Loucy (cell line): ENCODE measurements around the gene STX7.

Experiments used
- H2AFZ ChIP-seq: fragments of 200-600 bp; sonication (generic); 2 replicates; pipeline ENCODE4 v1.6.0; 2016; ENCODE audit warnings: antibody characterized with exemption, mild to moderate bottlenecking, low read length, moderate library complexity
- H3F3A ChIP-seq: fragments of 200-600 bp; 2 replicates; pipeline ENCODE4 v1.6.0; 2016; ENCODE audit warnings: antibody characterized with exemption, low read depth, mild to moderate bottlenecking
- H3K27me3 ChIP-seq: fragments of 200-600 bp; sonication (generic); 2 replicates; pipeline ENCODE4 v1.6.1; 2014; ENCODE audit warnings: low read length, mild to moderate bottlenecking; ENCODE audit not compliant: insufficient read depth, poor library complexity, severe bottlenecking
- H3K36me3 ChIP-seq: fragments of 200-600 bp; sonication (generic); 2 replicates; pipeline ENCODE4 v1.6.1; 2016; ENCODE audit warnings: low read length; ENCODE audit not compliant: insufficient read depth
- H3K4me1 ChIP-seq: fragments of 200-600 bp; sonication (generic); 2 replicates; pipeline ENCODE4 v1.5.1; 2014; ENCODE audit warnings: low read length, mild to moderate bottlenecking; ENCODE audit not compliant: insufficient read depth, poor library complexity, severe bottlenecking
- H3K4me2 ChIP-seq: fragments of 200-600 bp; sonication (generic); 2 replicates; pipeline ENCODE4 v1.6.0; 2014; ENCODE audit warnings: antibody characterized with exemption, low read length, low read depth, mild to moderate bottlenecking; ENCODE audit not compliant: poor library complexity, severe bottlenecking
- H3K4me3 ChIP-seq: fragments of 200-600 bp; sonication (generic); 2 replicates; pipeline ENCODE4 v1.5.1; 2014; ENCODE audit warnings: low read length, mild to moderate bottlenecking, mixed read lengths; ENCODE audit not compliant: poor library complexity, severe bottlenecking
- H3K79me2 ChIP-seq: fragments of 200-600 bp; sonication (generic); 2 replicates; pipeline ENCODE4 v1.6.1; 2014; ENCODE audit warnings: low read length; ENCODE audit not compliant: insufficient read depth
- H3K9ac ChIP-seq: fragments of 200-600 bp; sonication (generic); 2 replicates; pipeline ENCODE4 v1.6.0; 2014; ENCODE audit warnings: mild to moderate bottlenecking, low read depth, low read length, moderate library complexity; ENCODE audit not compliant: poor library complexity, severe bottlenecking
- H3K9me2 ChIP-seq: fragments of 200-600 bp; sonication (generic); replicated peaks from 2 replicates; pipeline ENCODE4 v1.6.1; 2016; ENCODE audit warnings: low read depth, low read length, mixed read lengths
- H3K9me3 ChIP-seq: fragments of 200-600 bp; sonication (generic); 2 replicates; pipeline ENCODE4 v1.6.1; 2014; ENCODE audit warnings: mild to moderate bottlenecking, antibody characterized with exemption, low read length, low read depth; ENCODE audit not compliant: insufficient read depth
- H4K20me1 ChIP-seq: fragments of 200-600 bp; sonication (generic); 2 replicates; pipeline ENCODE4 v1.6.0; 2014; ENCODE audit warnings: antibody characterized with exemption, low read length, mild to moderate bottlenecking; ENCODE audit not compliant: insufficient read depth, poor library complexity, severe bottlenecking
- EZH2phosphoT487 ChIP-seq: fragments of 200-600 bp; IDR thresholded peaks from 2 replicates; pipeline ENCODE4 v1.6.1; 2018; ENCODE audit warnings: antibody characterized with exemption, mild to moderate bottlenecking, moderate library complexity, borderline replicate concordance
- TF ChIP-seq, protein P1 (sequence below): fragments of 200-600 bp; sonication (generic); conservative IDR thresholded peaks from 2 replicates; pipeline ENCODE4 v1.5.1; 2014; ENCODE audit warnings: mild to moderate bottlenecking, antibody characterized with exemption, low read length

Gene STX7

DNA sequence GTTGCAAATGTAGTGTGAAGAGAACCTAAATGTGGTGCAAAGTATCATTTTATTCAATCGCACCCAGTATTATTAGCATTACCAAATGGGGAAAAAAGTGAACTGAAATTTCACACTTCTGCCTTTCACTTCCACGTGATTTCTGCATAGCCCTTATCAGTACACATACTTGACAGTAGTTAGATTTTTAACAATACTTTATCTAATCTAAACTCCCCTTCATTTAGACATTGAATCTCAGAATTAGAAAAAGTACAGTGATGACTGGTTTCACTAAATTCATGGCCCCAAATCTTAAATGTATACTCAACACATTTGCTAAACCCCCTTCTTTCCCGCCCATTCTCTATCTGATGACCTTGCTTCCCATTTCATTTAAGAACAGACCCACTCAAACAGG is 14.3 kb downstream of the STX7 start:
- Histone ChIP-seq H2AFZ (no peak overlapping the region), H3K9ac (no peak overlapping the region), H3K4me3 (no peak overlapping the region), H3K4me1 (no peaks in the 10 kb centered on the region), H3K9me2 (no peaks in the 10 kb centered on the region), H3K79me2 (no peaks in the 10 kb centered on the region), H3K36me3 (no peaks in the 10 kb centered on the region), H4K20me1 (no peaks in the 10 kb centered on the region), H3K4me2 (no peak overlapping the region), H3K27me3 (no peaks in the 10 kb centered on the region), H3F3A (no peaks in the 10 kb centered on the region), H3K9me3 (no peaks in the 10 kb centered on the region)
- TF ChIP-seq, protein P1, sequence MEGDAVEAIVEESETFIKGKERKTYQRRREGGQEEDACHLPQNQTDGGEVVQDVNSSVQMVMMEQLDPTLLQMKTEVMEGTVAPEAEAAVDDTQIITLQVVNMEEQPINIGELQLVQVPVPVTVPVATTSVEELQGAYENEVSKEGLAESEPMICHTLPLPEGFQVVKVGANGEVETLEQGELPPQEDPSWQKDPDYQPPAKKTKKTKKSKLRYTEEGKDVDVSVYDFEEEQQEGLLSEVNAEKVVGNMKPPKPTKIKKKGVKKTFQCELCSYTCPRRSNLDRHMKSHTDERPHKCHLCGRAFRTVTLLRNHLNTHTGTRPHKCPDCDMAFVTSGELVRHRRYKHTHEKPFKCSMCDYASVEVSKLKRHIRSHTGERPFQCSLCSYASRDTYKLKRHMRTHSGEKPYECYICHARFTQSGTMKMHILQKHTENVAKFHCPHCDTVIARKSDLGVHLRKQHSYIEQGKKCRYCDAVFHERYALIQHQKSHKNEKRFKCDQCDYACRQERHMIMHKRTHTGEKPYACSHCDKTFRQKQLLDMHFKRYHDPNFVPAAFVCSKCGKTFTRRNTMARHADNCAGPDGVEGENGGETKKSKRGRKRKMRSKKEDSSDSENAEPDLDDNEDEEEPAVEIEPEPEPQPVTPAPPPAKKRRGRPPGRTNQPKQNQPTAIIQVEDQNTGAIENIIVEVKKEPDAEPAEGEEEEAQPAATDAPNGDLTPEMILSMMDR = no peak
- no peak for TF ChIP-seq EZH2phosphoT487

- Histone ChIP-seq H3K9me3 (no peaks in the 10 kb centered on the region), H4K20me1 (no peaks in the 10 kb centered on the region), H3K27me3 (no peaks in the 10 kb centered on the region), H3K9ac (no peak overlapping the region), H3K4me1 (no peaks in the 10 kb centered on the region), H3F3A (no peaks in the 10 kb centered on the region), H3K9me2 (no peaks in the 10 kb centered on the region), H2AFZ (no peak overlapping the region), H3K4me2 (no peak overlapping the region), H3K4me3 (no peak overlapping the region), H3K79me2 (no peaks in the 10 kb centered on the region), H3K36me3 (no peaks in the 10 kb centered on the region)
- no peak for TF ChIP-seq EZH2phosphoT487
- TF ChIP-seq, protein P1 = no peak
These were observed 16.3 kb downstream of the STX7 start for GRCh38 chr6:132496519-132497180.

DNA sequence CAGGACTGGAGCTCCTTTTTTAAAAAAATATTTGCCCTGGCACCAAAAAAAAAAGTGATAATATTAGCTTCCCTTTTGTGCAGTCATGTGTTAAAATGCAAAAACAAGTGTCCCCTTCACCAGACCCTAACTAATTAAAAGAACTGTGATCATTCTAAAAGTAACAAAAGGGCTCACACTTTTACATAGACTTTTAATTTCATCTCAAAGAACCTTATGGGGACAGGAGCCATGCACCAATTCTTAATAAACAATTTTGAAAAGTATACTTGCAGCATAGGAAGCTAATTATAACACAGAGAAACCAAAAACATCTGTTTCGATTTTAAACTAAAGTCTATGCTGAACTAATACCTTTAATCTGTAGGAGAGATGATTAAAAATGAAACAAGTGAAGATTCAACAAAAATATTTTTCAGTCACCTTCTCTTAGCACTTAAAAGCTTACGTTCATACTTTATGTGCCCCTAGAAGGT is 17.3 kb downstream of the STX7 start:
- H4K20me1 ChIP-seq = no peaks in the 10 kb centered on the region
- no peaks in the 10 kb centered on the region for H3K9me3 ChIP-seq
- no peak overlapping the region for H3K9ac ChIP-seq
- no peak for TF ChIP-seq EZH2phosphoT487
- TF ChIP-seq, protein P1 = no peak
- H3K4me3 ChIP-seq = no peak overlapping the region
- no peaks in the 10 kb centered on the region for H3F3A ChIP-seq
- H3K36me3 ChIP-seq = no peaks in the 10 kb centered on the region
- H3K79me2 ChIP-seq = no peaks in the 10 kb centered on the region
- no peak overlapping the region for H3K4me2 ChIP-seq
- no peaks in the 10 kb centered on the region for H3K27me3 ChIP-seq
- no peaks in the 10 kb centered on the region for H3K4me1 ChIP-seq
- no peaks in the 10 kb centered on the region for H3K9me2 ChIP-seq
- H2AFZ ChIP-seq = no peak overlapping the region
